GM12878 (cell line): ENCODE measurements around the gene TRAF3IP3. TPM values are rescaled to one million over a fixed set of nuclear protein-coding genes. Genes with fewer than 3 reads are reported as not detected.

Experiments
- NR2C1 ChIP-seq: fragments of 450-650 bp; IDR thresholded peaks from 2 replicates; pipeline ENCODE4 v1.6.1; 2017; ENCODE audit warnings: antibody characterized with exemption, mild to moderate bottlenecking, moderate library complexity
- PML ChIP-seq: IDR thresholded peaks from 2 replicates; pipeline ENCODE4 v1.6.1; 2012; ENCODE audit warnings: low read length, inconsistent platforms
- SUZ12 ChIP-seq: fragments of 200-600 bp; sonication (generic); IDR thresholded peaks from one replicate; pipeline ENCODE4 v1.6.1; 2018; ENCODE audit warnings: antibody characterized with exemption, mild to moderate bottlenecking; ENCODE audit not compliant: unreplicated experiment
- ZNF207 ChIP-seq: fragments of 450-650 bp; IDR thresholded peaks from 2 replicates; pipeline ENCODE4 v1.6.1; 2014; ENCODE audit warnings: antibody characterized with exemption, mild to moderate bottlenecking, borderline replicate concordance
- polyA plus RNA-seq, 11 experiments: library from polyadenylated mRNA; depleted of rRNA in 4 of 11; unstranded in 6 of 11; stranded (reverse) in 5 of 11; fragments of >200 nt; fragmentation: Nextera tagmentation in 4 of 11; fragmentation: Illumina TruSeq in 1 of 11; extraction: Ambion mirVana in 4 of 11; extraction: Trizol in 1 of 11; gene quantifications; 1 replicate in 1 of 11; 2 replicates in 10 of 11; pipeline versions ENCODE4 v1.2.1 to v1.2.3, GENCODE V29; 2011 to 2016; ENCODE audit warnings: inconsistent platforms in 2 of 11, missing spikeins in 2 of 11, low read depth in 1 of 11
- total RNA-seq, 4 experiments: library from RNA; depleted of rRNA in 3 of 4; stranded (reverse); fragments of >200 nt in 3 of 4; fragmentation: Illumina TruSeq in 1 of 4; extraction: Trizol in 1 of 4; gene quantifications; 2 replicates each; pipeline versions ENCODE4 v1.2.1 to v1.2.3, GENCODE V29; 2013 to 2021
- TF ChIP-seq, protein P1 (sequence below): fragments of 450-650 bp; IDR thresholded peaks from 2 replicates; pipeline ENCODE4 v1.6.1; 2016; ENCODE audit warnings: mild to moderate bottlenecking
- TF ChIP-seq, protein P2 (sequence below): fragments of 450-650 bp; IDR thresholded peaks from 2 replicates; pipeline ENCODE4 v1.6.1; 2018; ENCODE audit warnings: borderline replicate concordance, mild to moderate bottlenecking; ENCODE audit not compliant: partially characterized antibody
- TF ChIP-seq, protein P3 (sequence below), 3 experiments: IDR thresholded peaks in 2 of 3; conservative IDR thresholded peaks in 1 of 3; 2 replicates each; pipeline ENCODE4 v1.5.1; 2011; ENCODE audit warnings: low read depth in 3 of 3, low read length in 3 of 3, mild to moderate bottlenecking in 3 of 3, control low read depth in 2 of 3, moderate library complexity in 2 of 3, inconsistent platforms in 1 of 3, mixed read lengths in 1 of 3; ENCODE audit not compliant: control insufficient read depth in 2 of 3, insufficient read depth in 1 of 3; ENCODE audit errors: extremely low read depth in 1 of 3

The TRAF3IP3 gene
- total and polyA plus RNA-seq, 10 of the 15 experiments (the other 5 are each of a cell fraction or from before 2014, with no cell fraction given), result 61.6 to 121 (median 96.5) TPM

DNA sequence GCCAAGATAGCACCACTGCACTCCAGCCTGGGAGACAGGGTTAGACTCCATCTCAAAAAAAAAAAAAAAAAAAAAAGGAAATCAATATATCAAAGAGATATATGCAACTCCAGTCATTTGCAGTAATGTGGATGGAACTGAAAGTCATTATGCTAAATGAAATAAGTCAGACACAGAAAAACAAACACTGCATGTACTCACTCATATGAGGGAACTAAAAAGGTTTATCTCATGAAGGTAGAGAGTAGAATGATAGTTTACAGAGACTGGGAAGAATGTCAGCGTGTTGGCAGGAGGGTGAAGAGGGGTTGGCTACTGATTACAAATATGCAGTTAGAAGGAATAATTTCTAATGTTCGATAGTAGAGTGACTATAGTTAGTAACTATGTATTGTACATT is 38.0 kb upstream of the TRAF3IP3 start (continued):
- TF ChIP-seq, protein P1, sequence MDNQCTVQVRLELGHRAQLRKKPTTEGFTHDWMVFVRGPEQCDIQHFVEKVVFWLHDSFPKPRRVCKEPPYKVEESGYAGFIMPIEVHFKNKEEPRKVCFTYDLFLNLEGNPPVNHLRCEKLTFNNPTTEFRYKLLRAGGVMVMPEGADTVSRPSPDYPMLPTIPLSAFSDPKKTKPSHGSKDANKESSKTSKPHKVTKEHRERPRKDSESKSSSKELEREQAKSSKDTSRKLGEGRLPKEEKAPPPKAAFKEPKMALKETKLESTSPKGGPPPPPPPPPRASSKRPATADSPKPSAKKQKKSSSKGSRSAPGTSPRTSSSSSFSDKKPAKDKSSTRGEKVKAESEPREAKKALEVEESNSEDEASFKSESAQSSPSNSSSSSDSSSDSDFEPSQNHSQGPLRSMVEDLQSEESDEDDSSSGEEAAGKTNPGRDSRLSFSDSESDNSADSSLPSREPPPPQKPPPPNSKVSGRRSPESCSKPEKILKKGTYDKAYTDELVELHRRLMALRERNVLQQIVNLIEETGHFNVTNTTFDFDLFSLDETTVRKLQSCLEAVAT, result no peak
- TF ChIP-seq SUZ12 (no peak), NR2C1 (no peak), PML (no peak), ZNF207 (no peak)
- TF ChIP-seq, protein P2, sequence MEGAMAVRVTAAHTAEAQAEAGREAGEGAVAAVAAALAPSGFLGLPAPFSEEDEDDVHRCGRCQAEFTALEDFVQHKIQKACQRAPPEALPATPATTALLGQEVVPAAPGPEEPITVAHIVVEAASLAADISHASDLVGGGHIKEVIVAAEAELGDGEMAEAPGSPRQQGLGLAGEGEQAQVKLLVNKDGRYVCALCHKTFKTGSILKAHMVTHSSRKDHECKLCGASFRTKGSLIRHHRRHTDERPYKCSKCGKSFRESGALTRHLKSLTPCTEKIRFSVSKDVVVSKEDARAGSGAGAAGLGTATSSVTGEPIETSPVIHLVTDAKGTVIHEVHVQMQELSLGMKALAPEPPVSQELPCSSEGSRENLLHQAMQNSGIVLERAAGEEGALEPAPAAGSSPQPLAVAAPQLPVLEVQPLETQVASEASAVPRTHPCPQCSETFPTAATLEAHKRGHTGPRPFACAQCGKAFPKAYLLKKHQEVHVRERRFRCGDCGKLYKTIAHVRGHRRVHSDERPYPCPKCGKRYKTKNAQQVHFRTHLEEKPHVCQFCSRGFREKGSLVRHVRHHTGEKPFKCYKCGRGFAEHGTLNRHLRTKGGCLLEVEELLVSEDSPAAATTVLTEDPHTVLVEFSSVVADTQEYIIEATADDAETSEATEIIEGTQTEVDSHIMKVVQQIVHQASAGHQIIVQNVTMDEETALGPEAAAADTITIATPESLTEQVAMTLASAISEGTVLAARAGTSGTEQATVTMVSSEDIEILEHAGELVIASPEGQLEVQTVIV, result no peak
- TF ChIP-seq, protein P3, sequence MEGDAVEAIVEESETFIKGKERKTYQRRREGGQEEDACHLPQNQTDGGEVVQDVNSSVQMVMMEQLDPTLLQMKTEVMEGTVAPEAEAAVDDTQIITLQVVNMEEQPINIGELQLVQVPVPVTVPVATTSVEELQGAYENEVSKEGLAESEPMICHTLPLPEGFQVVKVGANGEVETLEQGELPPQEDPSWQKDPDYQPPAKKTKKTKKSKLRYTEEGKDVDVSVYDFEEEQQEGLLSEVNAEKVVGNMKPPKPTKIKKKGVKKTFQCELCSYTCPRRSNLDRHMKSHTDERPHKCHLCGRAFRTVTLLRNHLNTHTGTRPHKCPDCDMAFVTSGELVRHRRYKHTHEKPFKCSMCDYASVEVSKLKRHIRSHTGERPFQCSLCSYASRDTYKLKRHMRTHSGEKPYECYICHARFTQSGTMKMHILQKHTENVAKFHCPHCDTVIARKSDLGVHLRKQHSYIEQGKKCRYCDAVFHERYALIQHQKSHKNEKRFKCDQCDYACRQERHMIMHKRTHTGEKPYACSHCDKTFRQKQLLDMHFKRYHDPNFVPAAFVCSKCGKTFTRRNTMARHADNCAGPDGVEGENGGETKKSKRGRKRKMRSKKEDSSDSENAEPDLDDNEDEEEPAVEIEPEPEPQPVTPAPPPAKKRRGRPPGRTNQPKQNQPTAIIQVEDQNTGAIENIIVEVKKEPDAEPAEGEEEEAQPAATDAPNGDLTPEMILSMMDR (IDR thresholded peaks at IDR 0.05 in 2 of 3, conservative IDR thresholded peaks at IDR 0.05 in 1 of 3; ENCODE audit: control insufficient read depth in 2 of 3, extremely low read depth in 1 of 3, insufficient read depth in 1 of 3, low read depth in 3 of 3, low read length in 3 of 3), result no peak
